HEK293 (cell line): Measurements from ENCODE around the gene ZNF337.
"Not testable (repeated sequence)": the region's sequence is repeated elsewhere in the genome, so short reads cannot be mapped to it uniquely, and the experiment has no call there.

Experiments
- CTCF ChIA-PET: fragments of 350-600 bp; formaldehyde crosslinking; extraction: SDS; loops from one replicate; lab custom pipeline; 2021; ENCODE audit warnings: antibody characterized with exemption; lab: Yijun Ruan, JAX
- POLR2A ChIA-PET: fragments of 300-600 bp; formaldehyde crosslinking; extraction: SDS; loops from one replicate; lab custom pipeline; 2020; ENCODE audit warnings: antibody characterized with exemption, inconsistent platforms; lab: Yijun Ruan, JAX
- H3K27ac ChIP-seq: fragments of 200-500 bp; sonication (Bioruptor generic); 2 replicates; pipeline ENCODE4 v1.5.1; 2014; ENCODE audit warnings: low read depth, low read length, control low read depth, inconsistent platforms; ENCODE audit errors: extremely low read depth
- H3K36me3 ChIP-seq, 2 experiments: fragments of 200-500 bp in 1 of 2; sonication (Bioruptor generic) in 1 of 2; 1 replicate in 1 of 2; 2 replicates in 1 of 2; pipeline ENCODE4 v1.5.1; 2014 to 2017; ENCODE audit warnings: inconsistent platforms in 2 of 2, low read length in 2 of 2; ENCODE audit not compliant: control insufficient read depth in 2 of 2, insufficient read depth in 1 of 2
- H3K4me1 ChIP-seq: fragments of 200-500 bp; sonication (Bioruptor generic); 2 replicates; pipeline ENCODE4 v1.5.1; 2014; ENCODE audit warnings: mild to moderate bottlenecking, low read length, inconsistent platforms; ENCODE audit not compliant: control insufficient read depth, insufficient read depth
- H3K4me3 ChIP-seq: 2 replicates; pipeline ENCODE4 v1.5.1; 2011; ENCODE audit warnings: low read depth, mild to moderate bottlenecking, control low read depth, low read length, moderate library complexity
- H3K9me3 ChIP-seq: fragments of 200-500 bp; sonication (Bioruptor generic); 2 replicates; pipeline ENCODE4 v1.5.1; 2014; ENCODE audit warnings: low read depth, low read length, inconsistent platforms; ENCODE audit not compliant: control insufficient read depth, insufficient read depth
- BCL11B ChIP-seq: fragments of 450-650 bp; formaldehyde crosslinking; IDR thresholded peaks from 2 replicates; pipeline ENCODE4 v1.5.1; 2016; ENCODE audit warnings: low read depth, missing biosample characterization, missing genetic modification characterization
- GLI4 ChIP-seq: fragments of 450-650 bp; formaldehyde crosslinking; IDR thresholded peaks from 2 replicates; pipeline ENCODE4 v1.5.1; 2016; ENCODE audit warnings: missing biosample characterization, missing genetic modification characterization
- HOXD13 ChIP-seq: sonication (generic); formaldehyde crosslinking; IDR thresholded peaks from 2 replicates; pipeline ENCODE4 v1.8.0; 2022; ENCODE audit warnings: missing genetic modification reagents, borderline replicate concordance
- KLF16 ChIP-seq: fragments of 450-650 bp; formaldehyde crosslinking; IDR thresholded peaks from 2 replicates; pipeline ENCODE4 v1.5.1; 2017; ENCODE audit warnings: missing biosample characterization, missing genetic modification characterization
- ZNF146 ChIP-seq: fragments of 450-650 bp; formaldehyde crosslinking; IDR thresholded peaks from 2 replicates; pipeline ENCODE4 v1.5.1; 2016; ENCODE audit warnings: missing biosample characterization, missing genetic modification characterization
- ZNF148 ChIP-seq: fragments of 450-650 bp; formaldehyde crosslinking; IDR thresholded peaks from 2 replicates; pipeline ENCODE4 v1.5.0; 2017; ENCODE audit warnings: missing biosample characterization, missing genetic modification characterization, borderline replicate concordance
- ZNF433 ChIP-seq: fragments of 450-650 bp; formaldehyde crosslinking; IDR thresholded peaks from 2 replicates; pipeline ENCODE4 v1.5.1; 2016; ENCODE audit warnings: missing biosample characterization, missing genetic modification characterization, low read depth
- ZNF529 ChIP-seq: fragments of 450-650 bp; formaldehyde crosslinking; IDR thresholded peaks from 2 replicates; pipeline ENCODE4 v1.5.1; 2017; ENCODE audit warnings: missing genetic modification characterization, missing biosample characterization; ENCODE audit not compliant: insufficient replicate concordance
- ZNF707 ChIP-seq: fragments of 450-650 bp; formaldehyde crosslinking; IDR thresholded peaks from 2 replicates; pipeline ENCODE4 v1.5.1; 2016; ENCODE audit warnings: missing biosample characterization, missing genetic modification characterization
- ZNF776 ChIP-seq: fragments of 450-650 bp; formaldehyde crosslinking; IDR thresholded peaks from 2 replicates; pipeline ENCODE4 v1.5.0; 2017; ENCODE audit warnings: missing biosample characterization, missing genetic modification characterization, borderline replicate concordance
- ZNF837 ChIP-seq: fragments of 450-650 bp; formaldehyde crosslinking; IDR thresholded peaks from 2 replicates; pipeline ENCODE4 v1.5.1; 2016; ENCODE audit warnings: missing biosample characterization, missing genetic modification characterization
- TF ChIP-seq, protein P1 (sequence below): fragments of 450-650 bp; formaldehyde crosslinking; IDR thresholded peaks from 2 replicates; pipeline ENCODE4 v1.5.1; 2016; ENCODE audit warnings: missing biosample characterization, missing genetic modification characterization

Gene ZNF337

GRCh38 chr20:25706793-25707192, 10.1 kb upstream of the ZNF337 start:
- no peak overlapping the region for H3K4me3 ChIP-seq
- H3K9me3 ChIP-seq, result no peaks in the 10 kb centered on the region
- POLR2A ChIA-PET, result no interaction called here
- H3K4me1 ChIP-seq, result no peaks in the 10 kb centered on the region
- TF ChIP-seq HOXD13 (CRISPR knock-in tag) (no peak), KLF16 (tag by site-specific recombination) (no peak), ZNF529 (tag by site-specific recombination) (no peak), ZNF837 (no peak), ZNF148 (tag by site-specific recombination) (no peak), ZNF433 (no peak), ZNF707 (tag by site-specific recombination) (no peak), BCL11B (tag by site-specific recombination) (no peak)
- H3K36me3 ChIP-seq, result no peaks in the 10 kb centered on the region
- no peak overlapping the region for H3K27ac ChIP-seq
- CTCF ChIA-PET, result no interaction called here

- POLR2A ChIA-PET, result no interaction called here
- Histone ChIP-seq H3K36me3 (no peaks in the 10 kb centered on the region), H3K27ac (no peak overlapping the region), H3K4me3 (no peak overlapping the region), H3K9me3 (no peaks in the 10 kb centered on the region), H3K4me1 (no peaks in the 10 kb centered on the region)
- TF ChIP-seq GLI4 (tag by site-specific recombination) (no peak), ZNF776 (no peak)
- CTCF ChIA-PET, result no interaction called here
Observed at GRCh38 chr20:25705830-25706351, 9.2 kb upstream of the ZNF337 start.

DNA sequence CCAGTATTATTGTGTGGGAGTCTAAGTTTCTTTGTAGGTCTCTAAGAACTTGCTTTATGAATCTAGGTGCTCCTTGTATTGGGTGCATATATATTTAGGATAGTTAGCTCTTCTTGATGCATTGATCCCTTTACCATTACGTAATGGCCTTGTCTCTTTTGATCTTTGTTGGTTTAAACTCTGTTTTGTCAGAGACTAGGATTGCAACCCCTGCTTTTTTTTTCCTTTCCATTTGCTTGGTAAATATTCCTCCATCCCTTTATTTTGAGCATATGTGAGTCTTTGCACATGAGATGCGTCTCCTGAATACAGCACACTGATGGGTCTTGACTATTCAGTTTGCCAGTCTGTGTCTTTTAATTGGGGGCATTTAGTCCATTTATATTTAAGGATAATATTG, 7.7 kb upstream of the ZNF337 start:
- H3K4me1 ChIP-seq, POLR2A ChIA-PET, CTCF ChIA-PET, H3K4me3 ChIP-seq, H3K9me3 ChIP-seq, H3K27ac ChIP-seq, H3K36me3 ChIP-seq: not testable (repeated sequence)

- peak; percentile 85 for TF ChIP-seq ZNF146 (tag by site-specific recombination)
- TF ChIP-seq, protein P1, sequence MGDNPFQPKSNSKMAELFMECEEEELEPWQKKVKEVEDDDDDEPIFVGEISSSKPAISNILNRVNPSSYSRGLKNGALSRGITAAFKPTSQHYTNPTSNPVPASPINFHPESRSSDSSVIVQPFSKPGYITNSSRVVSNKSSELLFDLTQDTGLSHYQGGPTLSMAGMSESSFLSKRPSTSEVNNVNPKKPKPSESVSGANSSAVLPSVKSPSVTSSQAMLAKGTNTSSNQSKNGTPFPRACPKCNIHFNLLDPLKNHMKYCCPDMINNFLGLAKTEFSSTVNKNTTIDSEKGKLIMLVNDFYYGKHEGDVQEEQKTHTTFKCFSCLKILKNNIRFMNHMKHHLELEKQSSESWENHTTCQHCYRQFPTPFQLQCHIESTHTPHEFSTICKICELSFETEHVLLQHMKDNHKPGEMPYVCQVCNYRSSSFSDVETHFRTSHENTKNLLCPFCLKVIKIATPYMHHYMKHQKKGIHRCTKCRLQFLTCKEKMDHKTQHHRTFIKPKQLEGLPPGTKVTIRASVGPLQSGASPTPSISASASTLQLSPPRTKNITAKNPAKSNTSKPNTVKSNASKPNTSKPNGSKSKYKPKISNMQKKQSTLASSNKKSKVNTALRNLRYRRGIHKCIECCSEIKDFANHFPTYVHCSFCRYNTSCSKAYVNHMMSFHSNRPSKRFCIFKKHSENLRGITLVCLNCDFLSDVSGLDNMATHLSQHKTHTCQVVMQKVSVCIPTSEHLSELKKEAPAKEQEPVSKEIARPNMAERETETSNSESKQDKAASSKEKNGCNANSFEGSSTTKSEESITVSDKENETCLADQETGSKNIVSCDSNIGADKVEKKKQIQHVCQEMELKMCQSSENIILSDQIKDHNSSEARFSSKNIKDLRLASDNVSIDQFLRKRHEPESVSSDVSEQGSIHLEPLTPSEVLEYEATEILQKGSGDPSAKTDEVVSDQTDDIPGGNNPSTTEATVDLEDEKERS (tag by site-specific recombination), result 0 out of 2 replicates have a peak, but pooled peaks have one; percentile 11
- H3K4me1 ChIP-seq, POLR2A ChIA-PET, H3K36me3 ChIP-seq, H3K9me3 ChIP-seq, H3K4me3 ChIP-seq, H3K27ac ChIP-seq: not testable (repeated sequence)
- CTCF ChIA-PET, result interaction anchor here (0.7 kb wide), 1 partner anchor 465 kb away, joined by 3 read pairs; no protein-coding TSS in a partner anchor
Observed at GRCh38 chr20:25700835-25701234, 4.2 kb upstream of the ZNF337 start.
